Embryonic facial prominence (tissue), 1 donor: ENCODE results near the gene DENND2D.
"Not testable (repeated sequence)": the region's sequence is repeated elsewhere in the genome, so short reads cannot be mapped to it uniquely, and the experiment has no call there.

Experiments
- DNase-seq: peaks from one replicate; pipeline ENCODE4 v3.0.0-alpha.2; 2016; ENCODE audit errors: extremely low spot score

Gene DENND2D

DNA sequence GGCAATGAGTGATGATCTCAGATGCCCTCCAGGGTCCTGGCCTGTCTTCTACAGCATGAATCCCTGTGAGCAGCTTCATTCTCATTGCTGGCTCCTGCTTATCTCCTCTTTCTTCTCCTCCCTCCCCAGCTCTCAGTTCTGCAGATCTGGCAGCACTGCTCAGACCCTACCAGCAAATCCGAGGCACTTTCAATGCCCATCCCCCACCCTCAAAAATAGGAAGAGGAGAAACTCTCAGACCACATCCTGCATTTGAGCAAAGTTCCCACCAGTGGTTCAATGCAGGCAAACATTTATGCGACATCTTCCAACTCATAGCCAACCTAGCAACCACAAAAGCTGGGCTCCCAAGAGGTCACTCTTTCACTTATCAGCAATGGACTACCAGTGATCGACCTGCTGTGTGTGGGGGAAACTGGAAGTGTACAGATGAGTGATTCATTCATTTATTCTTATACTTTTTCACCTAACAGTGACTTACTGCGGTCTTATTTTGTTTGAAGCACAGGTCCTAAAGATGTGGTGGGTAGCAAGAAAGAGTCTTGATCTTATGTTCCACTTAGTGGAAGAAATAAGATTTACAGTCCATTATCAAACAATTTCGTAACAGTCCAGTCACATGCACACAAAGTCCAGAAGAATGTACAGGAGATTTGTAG is 21.3 kb upstream of the DENND2D start:
- no peak for DNase-seq

DNA sequence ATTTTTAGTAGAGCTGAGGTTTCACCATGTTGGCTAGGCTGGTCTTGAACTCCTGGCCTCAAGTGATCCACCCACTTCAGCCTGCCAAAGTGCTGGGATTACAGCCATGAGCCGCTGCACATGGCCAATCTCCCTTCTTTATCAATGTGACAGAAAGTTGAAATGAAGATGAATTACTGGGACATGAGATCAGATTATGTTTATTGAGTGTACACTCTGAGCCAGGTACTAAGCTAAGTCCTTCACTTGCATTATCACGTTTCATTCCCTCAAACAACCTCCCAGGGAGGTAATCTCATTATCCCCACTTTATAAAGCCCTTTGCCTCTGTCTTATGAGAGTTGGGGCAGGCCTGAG is 20.8 kb upstream of the DENND2D start:
- no peak for DNase-seq

DNA sequence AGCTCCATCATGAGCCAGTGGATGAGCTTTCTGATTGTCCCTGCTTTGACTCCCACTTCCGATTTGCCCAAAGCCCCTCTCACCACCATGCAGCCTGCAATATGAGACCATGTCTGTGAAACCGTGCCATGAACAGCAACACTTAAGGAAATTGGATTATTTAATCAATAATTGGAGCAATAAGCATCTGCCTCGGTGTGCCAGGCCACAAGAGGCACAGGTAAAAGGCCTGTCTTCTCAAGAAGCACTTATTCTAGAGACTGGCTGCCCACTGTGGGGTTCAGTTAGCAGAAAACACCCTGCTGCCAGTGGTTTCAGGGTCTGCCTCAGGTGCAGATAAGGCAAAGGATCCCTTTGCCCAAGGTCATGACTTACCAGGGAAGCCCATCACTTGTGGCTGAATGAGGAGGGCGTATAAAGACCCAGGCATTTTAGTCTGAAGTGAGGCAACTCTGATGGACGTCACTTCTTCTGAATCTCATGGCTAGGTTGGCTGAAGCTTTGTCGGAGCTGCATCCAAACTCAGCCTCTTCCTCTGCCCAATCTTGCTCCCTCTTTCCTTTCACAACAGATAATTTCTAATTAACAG is 19.9 kb upstream of the DENND2D start:
- no peak for DNase-seq

DNA sequence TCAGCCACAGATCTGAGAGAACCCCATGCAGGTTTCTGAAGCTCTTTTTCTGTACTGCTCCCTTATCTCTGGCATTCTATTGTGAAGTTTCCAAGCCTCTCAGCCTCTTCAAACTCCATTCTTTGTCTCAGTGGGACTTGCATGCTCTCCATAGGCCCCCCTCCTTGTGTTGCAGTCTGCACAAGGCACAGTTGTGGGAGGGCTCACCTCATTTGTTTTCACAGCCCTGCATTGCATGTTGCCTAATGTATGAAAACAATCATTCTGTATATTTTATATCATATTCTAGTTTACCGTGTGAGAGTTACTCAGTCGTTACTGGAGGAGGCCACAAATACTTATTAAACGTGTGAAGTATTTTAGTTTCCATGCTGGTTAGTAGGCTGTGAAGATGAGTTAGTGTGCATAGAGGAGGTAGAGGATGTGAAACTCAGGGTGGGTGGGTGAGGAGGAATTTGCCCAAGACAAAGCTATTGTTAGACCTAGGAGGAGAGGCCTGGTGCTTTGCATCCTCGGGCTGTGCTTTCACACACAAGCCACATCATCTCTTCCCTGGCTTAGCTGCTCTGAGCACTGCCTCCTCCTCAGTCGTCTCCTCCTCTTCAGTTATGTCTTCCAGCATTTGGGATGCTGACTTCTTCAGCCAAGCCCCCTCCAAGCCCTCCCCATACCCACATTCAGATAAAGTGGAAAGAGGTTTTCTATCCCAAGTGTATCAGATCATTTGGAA is 19.3 kb upstream of the DENND2D start:
- no peak for DNase-seq

DNA sequence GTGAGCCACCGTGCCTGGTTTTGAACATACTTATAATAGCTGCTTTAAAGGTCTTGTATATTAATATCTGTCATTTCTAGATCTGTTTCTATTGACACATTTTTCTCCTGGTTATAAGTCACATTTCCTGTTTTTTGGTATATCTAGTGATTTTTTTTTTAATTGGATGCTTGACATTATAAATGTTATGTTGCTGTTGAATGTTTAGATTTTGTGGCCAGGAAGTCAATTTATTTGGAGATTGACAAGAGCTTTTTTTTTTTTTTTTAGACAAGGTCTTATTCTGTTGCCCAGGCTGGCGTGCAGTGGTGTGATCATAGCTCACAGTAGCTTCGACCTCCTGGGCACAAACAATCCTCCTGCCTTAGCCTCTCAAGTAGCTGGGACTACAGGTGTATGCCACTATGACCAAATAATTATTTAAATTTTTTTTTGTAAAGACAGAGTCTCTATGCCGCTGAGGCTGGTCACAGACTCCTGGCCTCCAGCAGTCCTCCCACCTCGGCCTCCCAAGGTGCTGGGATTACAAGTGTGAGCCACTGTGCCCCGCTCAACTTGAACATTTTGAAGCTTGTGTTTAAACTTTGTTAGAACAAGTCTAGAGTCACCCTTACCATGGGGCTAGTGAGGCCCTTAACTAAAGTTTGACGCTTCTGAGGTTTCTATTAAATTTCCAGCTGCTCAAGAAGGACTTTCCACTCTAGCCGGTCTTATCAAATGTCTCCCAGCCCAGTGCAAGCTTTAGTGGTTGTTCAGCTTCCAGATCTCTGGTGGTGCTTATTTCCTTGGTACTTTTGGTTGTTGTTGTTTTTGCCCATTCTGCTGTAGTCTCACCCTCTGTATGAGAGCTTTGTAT is 18.5 kb upstream of the DENND2D start:
- no peak for DNase-seq

DNA sequence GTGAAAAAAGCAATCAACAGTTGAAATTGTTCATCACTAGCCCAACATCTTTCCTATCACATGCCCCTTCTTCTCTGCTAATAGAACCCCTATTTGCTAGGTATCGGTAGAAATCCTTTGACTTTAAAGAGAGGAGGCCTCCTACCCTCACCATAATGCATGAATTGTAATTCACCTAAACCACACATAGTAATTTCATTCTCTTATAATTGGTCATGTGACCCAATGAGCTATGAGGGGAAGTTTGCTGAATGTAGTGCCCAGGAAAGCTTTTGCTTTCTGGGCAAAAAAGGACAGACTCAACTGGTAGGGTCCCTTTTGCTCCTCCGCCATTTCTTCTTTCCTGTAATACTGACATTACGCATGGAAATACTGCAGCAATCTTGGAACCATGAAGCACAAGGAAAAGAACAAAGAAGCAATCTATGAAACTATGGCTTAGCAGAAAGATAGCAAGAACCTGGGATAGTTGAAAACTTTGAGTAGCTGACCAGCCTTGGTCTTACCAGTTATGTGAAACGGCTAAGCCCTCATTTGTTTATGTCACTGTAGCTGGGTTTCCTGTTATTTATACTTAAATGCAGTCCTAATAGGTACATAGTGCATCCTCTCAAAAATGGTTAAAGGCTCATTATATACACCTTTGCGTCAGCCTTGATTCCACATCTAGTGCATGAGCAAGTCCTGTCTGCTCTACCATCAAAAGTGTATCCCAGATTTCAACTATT is 16.9 kb upstream of the DENND2D start:
- no peak for DNase-seq

DNA sequence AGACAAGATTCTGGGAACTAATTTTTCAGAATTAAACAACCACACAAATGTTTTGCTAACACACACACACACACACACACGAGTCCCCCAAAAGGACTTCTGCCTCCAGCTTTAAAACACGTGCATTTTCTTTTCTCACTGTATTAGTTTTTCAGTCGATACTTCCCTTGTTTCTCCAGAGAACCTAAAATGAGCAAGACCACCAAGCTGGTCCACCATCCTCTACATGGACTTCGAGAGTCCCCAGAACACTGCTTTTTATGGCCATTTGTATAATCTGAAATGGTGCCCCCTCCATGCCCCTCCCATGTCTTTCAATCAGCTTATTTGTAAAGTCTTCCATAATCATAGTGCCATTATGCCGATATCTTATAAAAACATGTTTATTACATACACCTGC is 16.3 kb upstream of the DENND2D start:
- DNase-seq = no peak

DNA sequence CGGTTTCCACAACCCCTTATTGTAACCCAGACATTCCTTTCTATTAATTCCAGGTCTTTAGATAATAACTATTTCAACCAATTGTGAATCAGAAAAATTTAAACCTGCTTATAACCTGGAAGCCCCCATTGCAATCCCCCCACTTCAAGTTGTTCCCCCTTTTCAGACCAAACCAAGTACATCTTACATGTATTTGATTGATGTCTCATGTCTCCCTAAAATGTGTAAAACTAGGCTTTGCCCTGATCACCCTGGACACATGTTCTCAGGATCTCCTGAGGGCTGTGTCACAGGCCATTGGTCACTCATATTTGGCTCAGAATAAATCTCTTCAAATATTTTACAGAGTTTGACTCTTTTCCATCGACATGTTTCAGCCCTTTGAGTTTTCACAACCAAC is 14.8 kb upstream of the DENND2D start:
- not testable (repeated sequence) for DNase-seq

DNA sequence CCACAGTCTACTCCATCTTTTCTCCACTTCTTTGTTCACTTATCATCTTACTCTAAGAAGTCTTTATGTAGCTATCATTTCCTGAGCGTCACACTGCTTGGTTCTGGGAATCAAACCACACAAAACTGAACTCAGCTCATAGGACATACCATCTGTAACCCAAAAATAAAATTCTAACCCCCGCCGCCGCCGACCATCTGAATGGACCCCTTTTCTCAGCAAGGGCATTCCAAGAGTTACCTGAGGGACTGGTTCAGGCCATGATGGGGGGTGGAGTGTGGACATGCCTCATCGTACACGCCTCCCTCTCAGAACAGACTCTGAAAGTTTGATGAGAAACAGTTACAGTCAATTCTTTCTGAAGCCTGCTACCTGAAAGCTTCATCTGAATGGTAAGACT is 14.4 kb upstream of the DENND2D start:
- DNase-seq = no peak

DNA sequence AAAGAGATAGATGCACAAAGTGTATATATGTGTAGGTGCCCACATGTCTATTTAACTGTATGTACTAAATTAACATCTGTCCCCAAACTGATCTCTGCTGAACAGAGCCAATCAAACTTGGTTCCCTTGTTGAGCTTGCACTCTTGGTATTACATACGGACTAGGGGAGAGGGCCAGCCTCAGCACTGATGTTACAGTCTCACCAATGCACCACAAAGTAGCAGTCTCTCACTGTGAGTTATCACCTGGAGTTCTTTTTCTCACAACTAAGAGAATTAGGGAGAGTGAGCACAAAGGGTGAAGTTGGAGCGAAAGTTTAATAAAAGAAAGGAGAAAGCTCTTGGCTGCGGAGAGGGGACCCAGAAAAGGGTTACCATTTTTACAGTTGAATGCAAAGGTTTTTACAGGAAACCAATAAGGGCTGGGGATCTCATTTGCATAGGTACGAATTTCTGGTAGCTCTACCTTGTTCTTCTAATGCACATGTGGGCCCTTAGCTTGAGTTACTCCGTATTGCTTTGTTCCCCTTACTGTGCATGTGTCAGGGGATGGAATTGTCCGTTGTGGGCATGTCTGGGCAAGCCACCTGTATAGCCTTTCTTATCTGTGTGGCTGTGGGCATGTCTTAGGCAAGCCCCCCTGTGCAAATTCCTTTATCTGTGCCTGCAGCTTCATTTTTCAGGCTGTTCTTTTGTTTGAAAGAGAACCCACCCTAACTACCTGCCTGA is 13.8 kb upstream of the DENND2D start:
- no peak for DNase-seq

DNA sequence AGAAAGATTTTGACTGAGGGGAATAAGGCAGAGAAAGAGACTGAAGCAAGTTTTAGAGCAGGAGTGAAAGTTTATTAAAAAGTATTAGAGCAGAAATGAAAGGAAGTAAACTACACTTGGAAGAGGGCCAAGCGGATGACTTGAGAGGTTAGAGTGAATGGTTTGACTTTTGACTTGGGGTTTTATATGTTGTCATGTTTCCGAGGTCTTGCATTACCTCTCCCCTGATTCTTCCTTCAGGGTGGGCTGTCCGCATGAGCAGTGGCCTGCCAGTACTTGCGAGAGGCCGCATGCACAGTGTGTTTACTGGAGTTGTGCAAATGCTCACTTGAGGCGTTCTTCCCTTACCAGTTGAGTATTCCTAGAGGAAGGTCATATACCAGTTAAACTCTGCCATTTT is 13.0 kb upstream of the DENND2D start:
- no peak for DNase-seq

DNA sequence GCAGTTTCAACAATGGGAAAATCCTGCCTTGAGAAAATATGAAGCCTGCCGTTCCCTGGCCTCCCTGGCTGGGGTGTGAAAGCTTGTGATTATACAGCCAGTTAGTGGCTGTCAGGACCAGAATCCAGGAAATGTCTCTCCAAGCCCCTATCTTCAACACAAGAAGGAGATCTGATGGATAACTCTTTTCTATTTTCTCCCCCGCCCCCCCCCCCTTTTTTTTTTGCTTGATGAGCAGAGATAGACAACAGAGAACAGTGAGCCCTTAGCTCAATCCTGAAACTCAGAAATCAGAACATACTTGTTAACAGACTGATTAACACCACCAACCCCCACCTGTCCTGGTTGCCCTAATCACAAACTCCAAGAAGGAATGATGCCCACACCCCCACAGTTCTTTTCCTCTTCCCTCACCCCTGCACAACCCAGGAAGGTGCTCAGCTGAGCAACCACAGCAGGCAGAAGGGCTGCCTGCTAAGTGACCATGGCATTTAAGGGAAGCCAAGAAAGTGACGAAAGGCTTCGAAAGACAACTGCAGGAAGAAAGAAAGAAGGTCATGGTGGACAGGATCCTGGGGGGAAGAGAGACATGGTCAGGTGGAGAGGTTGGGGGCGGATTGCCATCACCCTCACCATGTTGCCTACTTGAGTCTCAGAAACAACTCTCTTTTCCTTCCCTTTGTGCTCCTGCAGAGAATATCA is 12.3 kb upstream of the DENND2D start:
- no peak for DNase-seq

DNA sequence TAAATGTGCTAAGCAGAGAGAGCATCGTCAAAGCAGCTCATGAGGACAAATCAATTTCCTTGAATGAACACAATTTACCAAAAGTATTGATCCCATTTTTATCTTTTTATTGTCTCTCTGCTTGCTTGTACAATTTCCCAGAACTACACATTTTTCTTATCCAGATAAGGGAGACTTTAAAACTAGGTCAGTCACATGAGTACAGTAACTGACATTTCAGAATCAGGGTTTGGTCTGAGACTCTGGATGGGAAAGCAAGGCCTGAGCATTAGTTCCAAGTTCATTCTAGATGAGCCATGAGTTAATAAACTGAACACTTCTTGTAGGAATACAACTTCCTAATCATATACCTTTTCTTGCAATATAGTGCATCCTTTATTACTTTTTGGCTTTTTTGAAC is 11.5 kb upstream of the DENND2D start:
- DNase-seq = no peak

DNA sequence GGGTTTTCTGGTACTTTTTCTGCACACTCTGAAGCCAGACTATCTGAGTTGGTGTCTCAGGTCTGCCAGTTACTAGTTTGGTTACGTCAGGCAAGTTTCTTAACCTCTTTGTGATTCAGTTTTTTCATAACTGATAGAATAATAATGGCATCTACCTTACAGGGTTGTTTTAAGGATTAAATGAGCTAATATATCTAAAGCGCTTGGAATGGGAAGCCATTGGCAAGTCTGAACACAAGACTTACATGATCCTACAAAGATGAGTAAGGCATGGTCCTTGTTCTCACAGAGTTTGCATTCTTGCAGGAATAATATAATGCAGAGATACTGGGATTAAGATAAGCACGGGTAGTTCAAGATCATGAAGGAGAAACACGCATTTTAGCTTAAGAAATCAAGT is 9.2 kb upstream of the DENND2D start:
- DNase-seq = no peak

DNA sequence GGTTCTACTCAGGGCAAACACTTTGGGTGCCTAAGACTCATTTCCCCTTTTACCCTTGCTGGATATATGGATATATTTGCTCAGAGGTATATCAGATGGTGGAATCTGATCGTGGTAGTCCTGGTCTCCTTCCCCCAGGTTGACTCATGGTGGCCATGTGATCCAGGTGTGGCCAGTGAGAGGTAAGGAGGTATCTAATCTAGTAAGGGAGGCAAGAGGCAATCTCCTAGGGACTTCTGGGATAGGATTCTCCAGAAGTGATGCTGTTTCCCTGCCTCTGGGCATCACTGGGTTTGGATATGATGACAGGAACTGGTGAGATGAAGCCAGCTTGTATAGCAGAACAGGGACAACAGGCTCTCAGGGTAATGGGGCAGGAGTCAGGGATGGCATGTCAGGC is 8.5 kb upstream of the DENND2D start:
- no peak for DNase-seq

DNA sequence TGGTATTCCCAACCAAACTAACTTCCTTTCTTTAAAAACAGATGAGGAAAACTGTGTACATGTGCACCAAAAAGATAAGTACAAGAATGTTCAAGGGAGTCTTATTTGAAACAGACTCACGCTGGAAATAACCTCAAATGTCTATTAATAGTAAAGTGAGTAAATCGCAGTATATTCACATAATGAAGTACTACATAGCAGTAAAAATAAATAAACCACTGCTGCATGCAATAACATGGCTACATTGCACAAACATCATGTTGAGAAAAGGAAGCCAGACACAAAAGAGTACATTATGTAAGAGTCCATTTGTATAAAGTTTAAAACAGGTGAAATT is 5.2 kb upstream of the DENND2D start:
- no peak for DNase-seq

DNA sequence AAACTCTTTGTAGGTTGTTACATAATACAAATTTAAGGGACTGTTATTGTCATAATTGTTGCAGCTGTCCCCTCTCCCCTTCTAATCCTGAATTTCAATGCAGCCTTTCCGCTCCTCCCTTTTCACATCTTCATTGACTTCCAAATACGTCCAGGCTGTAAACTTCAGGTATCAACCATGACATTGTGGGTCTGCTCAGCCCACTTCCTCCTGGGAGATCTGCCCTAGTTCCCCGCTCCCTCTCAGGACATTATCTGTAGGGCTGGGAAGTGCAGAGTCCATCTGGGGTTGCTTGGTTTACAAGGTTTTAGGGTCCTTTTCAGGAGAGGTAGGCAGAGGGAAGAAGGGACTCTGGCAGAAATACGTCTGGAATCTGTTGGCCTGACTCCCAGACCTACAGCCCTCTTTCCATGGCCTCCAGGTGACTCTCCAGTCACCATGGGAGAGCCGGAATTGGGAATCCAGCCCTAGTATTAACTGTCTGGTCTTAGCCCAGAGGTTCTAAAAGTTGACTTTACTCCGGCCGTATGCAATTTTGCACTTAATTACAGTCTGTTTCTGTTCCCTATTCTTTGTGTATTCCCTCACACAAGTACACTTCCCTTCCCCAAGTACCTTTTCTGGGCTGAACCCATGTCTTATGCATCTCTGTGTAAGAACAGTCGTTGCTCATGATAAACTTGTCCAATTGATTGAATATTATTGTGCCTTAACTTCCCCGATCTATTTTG is 4.7 kb upstream of the DENND2D start:
- no peak for DNase-seq

DNA sequence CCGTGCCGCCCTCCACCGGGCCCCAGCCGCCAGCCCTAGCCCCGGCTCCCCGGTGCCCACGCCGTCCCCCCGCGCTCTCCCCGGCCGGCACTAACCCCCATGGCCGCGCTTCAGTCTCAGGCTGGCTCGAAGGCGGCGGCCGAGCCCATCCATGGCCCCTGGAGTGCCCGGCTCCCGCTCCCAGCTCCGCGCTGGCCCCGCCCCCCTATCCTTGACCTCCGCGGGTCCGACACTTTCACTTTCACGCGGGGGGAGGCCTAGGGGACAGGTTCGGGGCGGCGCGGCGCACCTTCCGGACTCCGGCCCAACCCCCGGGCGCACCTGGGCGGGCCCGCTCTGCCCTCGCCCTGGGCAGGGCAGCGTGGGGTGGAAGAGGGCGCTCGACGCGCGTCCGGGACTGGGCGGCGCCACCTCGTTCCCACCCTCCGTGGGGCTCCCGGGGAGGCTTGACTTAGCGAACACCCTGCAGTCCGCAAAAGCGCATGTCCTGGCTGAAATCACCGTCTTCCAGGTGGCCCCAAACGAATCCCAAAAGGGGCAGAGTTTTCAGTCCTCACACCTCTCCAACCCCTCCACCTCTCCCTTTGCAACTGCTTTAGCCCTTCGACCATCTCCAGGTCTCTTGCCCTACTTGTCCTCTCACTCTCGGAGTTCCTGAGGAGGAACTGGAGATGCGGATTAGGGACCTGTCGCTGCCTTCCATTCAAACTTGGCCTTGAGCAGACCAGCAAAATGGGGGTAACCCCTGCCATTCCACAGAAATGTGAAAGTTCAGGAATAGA is 3.9 kb upstream of the DENND2D start:
- no peak for DNase-seq

DNA sequence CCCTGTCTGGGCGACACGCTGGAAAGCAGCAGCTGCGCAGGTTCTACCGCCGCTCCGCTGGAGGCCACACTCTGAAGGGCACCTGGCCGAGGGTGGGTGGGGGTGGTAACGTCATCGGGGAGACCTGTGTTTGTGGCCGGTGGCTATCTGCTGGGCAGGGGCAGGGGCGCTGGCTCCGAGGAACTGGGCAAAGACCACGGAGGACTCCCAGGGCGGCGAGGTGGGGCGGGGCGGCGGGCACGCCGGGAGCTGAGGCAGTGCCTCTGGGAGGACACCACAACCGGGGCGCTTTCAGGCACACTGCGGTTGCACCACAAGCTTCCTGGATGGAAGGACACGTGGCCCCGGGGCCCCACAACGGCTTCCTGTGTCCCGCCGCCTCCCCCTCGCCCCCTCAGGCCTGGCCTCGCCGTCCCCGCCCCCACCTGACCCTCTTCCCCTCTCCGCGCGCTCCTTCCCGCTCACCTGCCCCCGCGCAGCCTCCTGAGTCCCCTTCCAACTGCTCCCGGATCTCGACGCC is 3.3 kb upstream of the DENND2D start:
- DNase-seq = no peak
